Renal cortical epithelial cell (primary cell): ENCODE data around the gene APMAP. TPM values are rescaled to one million over a fixed set of nuclear protein-coding genes. Genes with fewer than 3 reads are reported as not detected.
"Not testable (repeated sequence)": the region's sequence is repeated elsewhere in the genome, so short reads cannot be mapped to it uniquely, and the experiment has no call there.

Experiments
- DNase-seq: peaks from one replicate; pipeline ENCODE4 v3.0.0-alpha.2; 2011; ENCODE audit warnings: low read depth
- total RNA-seq: library from RNA; depleted of rRNA; stranded (reverse); fragments of >200 nt; gene quantifications from 2 replicates; pipeline ENCODE4 v1.2.3, GENCODE V29; 2014

APMAP gene
- total RNA-seq, 1 donor from 2014 or later = 104 TPM

DNA sequence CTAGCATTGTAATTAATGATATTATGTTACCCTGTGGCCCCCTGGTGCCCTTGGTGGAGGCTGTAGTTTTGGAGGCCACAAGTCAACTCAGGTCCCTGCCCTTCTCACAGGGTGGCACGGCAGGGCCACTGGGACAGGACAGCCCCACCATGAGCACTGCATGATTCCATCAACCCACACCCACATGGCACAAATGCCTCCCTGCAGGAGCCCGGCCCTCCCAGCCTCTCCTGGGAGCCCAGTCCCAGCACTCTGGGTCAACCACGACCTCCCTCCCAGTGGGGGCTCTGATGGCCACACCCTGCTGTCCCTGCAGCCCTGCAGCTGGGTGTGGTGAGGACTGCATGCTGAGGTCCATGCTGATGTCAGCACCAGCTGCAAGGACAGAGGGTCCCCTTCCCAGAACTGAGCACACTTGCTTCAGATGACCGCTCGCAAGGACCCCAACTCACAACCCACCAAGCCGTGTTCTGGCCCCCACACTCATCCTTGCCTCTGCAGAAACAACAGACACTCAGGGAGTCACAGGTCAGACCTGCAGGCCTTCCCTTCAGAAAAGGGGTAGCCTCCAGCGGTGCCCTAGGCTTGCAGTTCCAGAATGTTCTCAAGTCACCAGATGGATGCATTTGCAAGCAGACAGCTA is 59.2 kb downstream of the APMAP start:
- no peak for DNase-seq

GRCh38 chr20:24931893-24932292 is 60.7 kb downstream of the APMAP start:
- not testable (repeated sequence) for DNase-seq

DNA sequence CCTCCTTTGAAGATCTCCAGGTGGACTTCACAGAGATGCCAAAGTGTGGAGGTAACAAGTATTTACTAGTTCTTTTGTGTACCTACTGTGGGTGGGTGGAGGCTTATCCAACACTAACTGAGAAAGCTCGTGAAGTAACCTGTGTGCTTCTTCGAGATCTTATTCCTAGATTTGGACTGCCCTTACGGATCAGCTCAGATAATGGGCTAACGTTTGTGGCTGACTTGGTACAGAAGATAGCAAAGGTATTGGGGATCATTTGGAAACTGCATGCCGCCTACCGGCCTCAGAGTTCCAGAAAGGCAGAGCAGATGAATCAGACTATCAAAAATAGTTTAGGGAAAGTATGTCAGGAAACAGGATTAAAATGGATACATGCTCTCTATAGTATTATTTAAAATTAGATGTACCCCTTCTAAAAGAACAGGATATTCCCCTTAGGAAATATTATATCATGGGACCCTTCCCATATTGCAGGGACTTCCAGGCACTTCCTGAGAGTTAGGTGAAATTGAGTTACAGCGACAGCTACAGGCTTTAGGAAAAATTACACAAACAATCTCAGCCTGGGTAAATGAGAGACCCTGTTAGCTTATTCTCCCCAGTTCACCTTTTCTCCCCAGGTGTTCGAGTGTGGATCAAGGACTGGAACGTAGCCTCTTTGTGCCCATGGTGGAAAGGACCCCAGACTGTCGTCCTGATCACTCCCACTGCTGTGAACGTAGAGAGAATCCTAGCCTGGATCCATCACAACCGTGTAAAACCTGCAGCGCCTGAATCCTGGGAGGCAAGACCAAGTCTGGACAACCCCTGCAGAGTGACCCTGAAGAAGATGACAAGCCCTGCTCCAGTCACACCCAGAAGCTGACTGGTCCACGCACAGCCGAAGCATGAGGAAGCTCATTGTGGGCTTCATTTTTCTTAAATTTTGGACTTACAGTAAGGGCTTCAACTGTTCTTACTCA is 61.5 kb downstream of the APMAP start:
- not testable (repeated sequence) for DNase-seq

GRCh38 chr20:24929867-24930723 is 62.5 kb downstream of the APMAP start:
- DNase-seq = peak; percentile 38

DNA sequence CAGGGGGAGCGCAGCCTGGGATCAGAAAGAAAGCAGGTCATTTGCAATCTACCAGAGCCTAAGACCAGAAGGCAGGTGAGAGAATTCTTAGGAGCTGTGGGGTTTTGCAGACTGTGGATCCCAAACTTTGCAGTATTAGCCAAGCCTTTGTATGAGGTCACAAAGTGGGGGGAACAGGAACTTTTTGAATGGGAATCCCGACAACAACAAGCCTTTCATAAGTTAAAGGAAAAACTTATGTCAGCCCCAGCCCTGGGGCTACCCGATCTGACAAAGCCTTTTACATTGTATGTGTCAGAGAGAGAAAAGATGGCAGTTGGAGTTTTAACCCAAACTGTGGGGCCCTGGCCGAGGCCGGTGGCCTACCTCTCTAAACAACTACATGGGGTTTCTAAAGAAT is 63.3 kb downstream of the APMAP start:
- not testable (repeated sequence) for DNase-seq

DNA sequence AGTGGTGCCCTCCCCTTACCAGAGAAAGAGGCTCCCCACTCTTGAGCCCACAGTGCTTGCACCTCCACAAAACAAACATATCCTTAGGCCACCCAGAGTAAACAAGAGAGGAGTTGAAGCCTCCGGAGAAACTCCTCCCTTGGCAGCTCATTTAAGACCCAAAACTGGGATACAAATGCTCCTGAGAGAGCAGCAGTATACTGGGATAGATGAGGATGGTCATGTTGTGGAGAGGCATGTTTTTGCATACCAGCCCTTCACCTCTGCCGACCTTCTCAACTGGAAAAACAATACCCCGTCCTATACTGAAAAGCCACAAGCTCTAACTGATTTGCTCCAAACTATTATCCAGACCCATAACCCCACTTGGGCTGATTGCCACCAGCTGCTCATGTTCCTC is 71.8 kb downstream of the APMAP start:
- peak; percentile 21 for DNase-seq

- not testable (repeated sequence) for DNase-seq
Observed at GRCh38 chr20:24919665-24920064, 72.9 kb downstream of the APMAP start.

- DNase-seq = no peak
Observed at GRCh38 chr20:24918579-24919566, 73.7 kb downstream of the APMAP start.

GRCh38 chr20:24917797-24918578 is 74.6 kb downstream of the APMAP start:
- peak; percentile 29 for DNase-seq

DNA sequence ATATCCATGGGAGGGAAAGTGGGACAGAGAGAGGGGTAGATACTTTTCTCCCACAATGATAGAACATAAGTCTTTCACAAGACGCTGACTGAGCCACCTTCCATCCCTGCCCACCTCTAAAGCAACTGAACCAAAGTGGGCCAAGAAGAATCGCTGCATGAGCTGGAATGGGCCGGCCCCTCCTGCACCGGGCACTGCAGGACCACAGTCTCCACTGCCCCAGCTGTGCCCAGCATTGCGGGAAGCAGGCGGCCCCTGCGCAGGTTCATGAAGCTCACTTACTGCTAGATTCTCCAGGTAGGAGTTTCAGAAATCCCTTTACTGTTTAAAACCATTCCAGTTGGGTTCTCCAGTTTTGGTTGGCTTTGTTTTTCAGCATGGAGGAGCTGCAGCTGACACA is 75.5 kb downstream of the APMAP start:
- no peak for DNase-seq

GRCh38 chr20:24916412-24916811 is 76.1 kb downstream of the APMAP start:
- DNase-seq = no peak

DNA sequence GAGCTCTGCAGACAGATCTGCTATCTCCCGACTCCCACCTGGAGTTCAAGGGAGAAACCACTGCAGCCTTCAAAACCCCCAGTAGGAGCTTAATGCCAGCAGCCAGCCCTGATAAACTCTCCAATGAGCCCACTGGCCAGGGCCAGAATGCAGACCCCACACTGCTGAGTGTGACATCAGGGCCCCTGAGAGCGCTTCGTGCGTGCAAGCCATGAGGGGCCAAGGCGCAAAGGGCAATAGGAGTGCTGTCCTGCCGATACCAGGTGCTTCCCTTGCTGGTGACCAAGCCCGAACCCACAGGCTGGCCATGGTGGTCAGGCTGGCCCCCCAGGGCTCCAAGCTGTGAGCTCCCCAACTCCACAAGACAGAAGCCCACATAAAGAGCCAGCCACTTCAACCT is 76.7 kb downstream of the APMAP start:
- DNase-seq = no peak

- no peak for DNase-seq
Observed at GRCh38 chr20:24915440-24915839, 77.1 kb downstream of the APMAP start.

DNA sequence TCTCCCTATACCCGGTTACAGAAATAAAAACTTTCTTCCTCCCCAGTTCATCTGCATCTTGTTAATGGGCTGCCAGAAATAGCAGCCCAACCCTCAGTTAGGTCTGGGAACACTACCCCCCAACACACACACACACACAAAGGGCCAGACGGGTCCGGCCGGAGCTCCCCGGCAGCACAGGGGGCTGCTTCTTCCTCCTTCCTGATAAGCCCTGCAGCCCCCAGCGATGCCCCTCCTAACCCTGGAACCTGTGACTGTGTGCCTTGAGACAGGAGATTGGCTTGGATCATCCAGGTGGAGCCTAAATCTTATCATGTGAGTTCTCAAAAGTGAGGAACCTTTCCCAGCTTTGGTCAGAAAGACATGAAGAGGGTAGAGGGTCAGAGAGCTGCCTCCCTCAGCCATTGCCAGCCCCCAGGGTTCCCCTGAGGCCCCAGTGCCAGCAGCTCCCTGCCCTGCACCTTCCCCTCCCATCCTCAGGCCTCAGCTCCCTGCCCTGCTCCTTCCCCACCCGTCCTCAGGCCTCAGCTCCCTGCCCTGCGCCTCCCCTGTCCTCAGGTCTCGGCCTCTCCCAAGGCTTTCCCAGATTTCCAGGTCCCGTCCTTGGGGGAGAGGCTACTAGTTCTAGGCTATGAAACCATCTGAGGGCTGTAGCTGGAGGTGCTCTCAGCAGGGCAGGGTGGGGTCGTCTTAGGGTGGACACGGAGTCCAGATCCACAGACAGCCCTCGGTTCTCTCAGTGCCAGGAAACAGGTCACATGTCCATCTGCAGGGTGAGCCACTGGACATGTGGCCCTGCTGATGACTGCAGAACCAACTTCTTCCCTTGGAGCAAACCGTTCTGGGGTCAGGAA is 77.9 kb downstream of the APMAP start:
- DNase-seq = no peak

DNA sequence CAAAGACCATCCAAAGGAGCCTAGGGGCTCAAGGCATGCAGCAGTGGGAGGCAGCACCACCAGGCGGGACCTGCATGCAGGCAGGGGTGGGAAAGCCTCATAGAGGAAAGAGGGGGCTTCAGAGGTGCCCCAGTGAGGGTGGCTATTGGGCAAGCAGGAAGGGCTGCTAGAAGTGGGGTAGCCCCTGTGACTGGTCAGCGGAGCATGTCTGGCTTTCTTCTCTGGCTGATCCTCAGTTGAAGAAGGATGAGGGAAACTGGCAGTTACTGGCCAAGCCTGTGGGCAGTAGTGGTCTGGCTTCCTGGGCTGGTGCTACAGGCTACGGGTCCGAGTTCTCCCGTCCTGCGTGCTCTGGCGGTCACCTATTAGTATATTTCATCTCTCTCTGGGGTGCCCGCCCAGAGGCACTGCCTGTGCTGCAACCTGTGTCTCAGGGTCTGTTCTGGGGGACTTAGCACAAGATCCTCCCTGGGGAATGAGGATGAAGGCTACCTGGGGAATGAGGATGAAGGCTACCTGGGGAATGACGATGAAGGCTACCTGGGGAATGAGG is 79.4 kb downstream of the APMAP start:
- DNase-seq = no peak
